ENCODE measurements around the gene PTH2R. TPM values are rescaled to one million over a fixed set of nuclear protein-coding genes. Genes with fewer than 3 reads are reported as not detected.

PTH2R gene
- total RNA-seq, 1 experiment from 2014 or later, result 0.48 TPM

DNA sequence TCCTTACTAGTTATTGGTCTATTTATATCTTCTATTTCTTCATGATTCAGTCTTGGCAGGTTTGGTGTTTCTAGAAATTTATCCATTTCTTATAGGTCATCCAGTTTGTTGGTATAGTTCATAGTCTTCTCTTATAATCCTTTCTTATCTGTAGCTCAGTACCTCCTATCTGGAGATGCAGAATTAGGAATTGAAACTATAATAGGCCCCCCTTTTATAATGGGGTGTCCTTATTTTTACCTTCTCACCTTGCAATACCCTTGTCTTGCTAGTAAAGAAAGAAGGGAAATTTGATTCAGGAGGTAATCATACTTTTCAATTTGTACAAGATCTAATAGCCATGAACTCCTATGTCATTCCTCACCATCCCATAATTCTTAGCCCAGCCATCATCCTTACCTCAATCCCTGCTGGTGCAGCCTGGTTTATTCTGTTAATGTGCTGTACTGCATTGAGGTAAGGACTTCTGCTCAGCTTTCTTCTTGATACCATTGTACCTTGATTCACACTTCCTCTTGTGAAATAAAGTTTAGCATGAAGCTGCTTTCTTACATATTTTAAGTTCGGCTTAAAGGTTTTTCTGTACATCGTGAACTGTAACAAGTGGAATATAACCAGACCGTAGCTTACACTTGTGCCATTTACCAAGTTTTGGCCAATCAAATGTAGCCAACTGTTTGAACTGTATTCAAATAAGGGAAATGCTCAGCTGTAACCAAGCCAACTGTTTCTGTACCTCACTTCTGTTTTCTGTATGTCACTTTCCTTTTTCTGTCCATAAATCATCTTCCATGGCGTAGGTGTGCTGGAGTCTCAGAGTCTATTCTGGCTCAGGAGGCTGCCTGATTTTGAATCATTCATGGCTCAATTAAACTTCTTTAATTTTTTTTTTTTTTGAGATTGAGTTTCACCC lies 40.1 kb upstream of the PTH2R start (continued):
- TF ChIP-seq ZNF232 (CRISPR knock-in tag; IDR thresholded peaks at IDR 0.05), result no peak

DNA sequence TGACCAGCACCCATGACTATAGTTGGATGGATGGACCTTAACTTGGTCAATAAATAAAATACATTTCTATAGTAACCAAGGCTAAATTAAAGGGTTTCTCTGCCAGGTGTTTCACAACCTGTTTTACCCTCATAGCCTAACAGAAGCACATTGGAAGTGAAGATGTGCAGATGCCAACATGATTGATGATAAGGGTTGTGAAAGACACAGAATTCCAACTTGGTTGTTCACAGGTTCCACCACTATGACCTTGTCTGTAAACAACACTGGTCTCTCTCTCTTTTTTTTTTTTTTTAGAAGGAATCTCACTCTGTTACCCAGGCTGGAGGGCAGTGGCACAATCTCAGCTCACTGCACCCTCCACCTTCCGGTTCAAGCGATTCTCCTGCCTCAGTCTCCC lies 37.5 kb upstream of the PTH2R start:
- DNase-seq (ENCODE audit: low spot score) (no peak), ATAC-seq (no peak)
- TF ChIP-seq CREM (CRISPR knock-in tag; IDR thresholded peaks at IDR 0.05), result no peak
- TF ChIP-seq, protein P1, sequence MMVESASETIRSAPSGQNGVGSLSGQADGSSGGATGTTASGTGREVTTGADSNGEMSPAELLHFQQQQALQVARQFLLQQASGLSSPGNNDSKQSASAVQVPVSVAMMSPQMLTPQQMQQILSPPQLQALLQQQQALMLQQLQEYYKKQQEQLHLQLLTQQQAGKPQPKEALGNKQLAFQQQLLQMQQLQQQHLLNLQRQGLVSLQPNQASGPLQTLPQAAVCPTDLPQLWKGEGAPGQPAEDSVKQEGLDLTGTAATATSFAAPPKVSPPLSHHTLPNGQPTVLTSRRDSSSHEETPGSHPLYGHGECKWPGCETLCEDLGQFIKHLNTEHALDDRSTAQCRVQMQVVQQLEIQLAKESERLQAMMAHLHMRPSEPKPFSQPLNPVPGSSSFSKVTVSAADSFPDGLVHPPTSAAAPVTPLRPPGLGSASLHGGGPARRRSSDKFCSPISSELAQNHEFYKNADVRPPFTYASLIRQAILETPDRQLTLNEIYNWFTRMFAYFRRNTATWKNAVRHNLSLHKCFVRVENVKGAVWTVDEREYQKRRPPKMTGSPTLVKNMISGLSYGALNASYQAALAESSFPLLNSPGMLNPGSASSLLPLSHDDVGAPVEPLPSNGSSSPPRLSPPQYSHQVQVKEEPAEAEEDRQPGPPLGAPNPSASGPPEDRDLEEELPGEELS (CRISPR knock-in tag; IDR thresholded peaks at IDR 0.05), result no peak
- TF ChIP-seq, protein P2, sequence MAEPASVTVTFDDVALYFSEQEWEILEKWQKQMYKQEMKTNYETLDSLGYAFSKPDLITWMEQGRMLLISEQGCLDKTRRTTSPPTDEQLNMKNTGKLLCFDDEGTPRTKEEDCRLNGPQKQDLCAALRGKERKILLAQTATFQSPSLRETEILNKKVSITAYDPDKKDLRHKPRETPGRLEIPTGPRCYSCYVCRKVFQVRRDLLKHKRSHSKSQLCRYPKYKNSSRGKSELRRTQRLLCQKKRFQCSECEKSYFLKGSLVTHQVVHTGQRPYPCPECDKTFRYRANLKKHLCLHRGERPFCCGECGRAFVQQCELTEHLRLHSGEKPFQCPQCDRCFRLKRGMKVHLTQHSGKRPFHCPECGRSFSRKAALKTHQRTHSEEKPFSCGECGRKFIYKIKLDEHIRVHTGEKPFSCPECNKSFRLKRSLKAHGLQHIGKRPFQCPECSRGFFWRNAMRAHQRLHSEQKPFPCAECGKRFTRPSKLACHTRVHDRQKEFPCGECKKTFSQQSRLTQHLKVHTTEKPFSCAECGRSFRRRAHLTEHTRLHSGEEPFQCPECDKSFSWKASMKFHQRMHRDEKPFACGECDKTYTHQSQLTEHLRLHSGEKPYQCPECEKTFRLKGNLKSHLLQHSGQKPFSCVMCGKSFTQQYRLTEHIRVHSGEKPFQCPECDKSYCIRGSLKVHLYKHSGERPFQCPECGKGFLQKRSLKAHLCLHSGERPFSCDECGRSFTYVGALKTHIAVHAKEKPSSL (CRISPR knock-in tag; conservative IDR thresholded peaks at IDR 0.05), result no peak
- TF ChIP-seq, protein P3, sequence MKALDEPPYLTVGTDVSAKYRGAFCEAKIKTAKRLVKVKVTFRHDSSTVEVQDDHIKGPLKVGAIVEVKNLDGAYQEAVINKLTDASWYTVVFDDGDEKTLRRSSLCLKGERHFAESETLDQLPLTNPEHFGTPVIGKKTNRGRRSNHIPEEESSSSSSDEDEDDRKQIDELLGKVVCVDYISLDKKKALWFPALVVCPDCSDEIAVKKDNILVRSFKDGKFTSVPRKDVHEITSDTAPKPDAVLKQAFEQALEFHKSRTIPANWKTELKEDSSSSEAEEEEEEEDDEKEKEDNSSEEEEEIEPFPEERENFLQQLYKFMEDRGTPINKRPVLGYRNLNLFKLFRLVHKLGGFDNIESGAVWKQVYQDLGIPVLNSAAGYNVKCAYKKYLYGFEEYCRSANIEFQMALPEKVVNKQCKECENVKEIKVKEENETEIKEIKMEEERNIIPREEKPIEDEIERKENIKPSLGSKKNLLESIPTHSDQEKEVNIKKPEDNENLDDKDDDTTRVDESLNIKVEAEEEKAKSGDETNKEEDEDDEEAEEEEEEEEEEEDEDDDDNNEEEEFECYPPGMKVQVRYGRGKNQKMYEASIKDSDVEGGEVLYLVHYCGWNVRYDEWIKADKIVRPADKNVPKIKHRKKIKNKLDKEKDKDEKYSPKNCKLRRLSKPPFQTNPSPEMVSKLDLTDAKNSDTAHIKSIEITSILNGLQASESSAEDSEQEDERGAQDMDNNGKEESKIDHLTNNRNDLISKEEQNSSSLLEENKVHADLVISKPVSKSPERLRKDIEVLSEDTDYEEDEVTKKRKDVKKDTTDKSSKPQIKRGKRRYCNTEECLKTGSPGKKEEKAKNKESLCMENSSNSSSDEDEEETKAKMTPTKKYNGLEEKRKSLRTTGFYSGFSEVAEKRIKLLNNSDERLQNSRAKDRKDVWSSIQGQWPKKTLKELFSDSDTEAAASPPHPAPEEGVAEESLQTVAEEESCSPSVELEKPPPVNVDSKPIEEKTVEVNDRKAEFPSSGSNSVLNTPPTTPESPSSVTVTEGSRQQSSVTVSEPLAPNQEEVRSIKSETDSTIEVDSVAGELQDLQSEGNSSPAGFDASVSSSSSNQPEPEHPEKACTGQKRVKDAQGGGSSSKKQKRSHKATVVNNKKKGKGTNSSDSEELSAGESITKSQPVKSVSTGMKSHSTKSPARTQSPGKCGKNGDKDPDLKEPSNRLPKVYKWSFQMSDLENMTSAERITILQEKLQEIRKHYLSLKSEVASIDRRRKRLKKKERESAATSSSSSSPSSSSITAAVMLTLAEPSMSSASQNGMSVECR (CRISPR knock-in tag; IDR thresholded peaks at IDR 0.05; ENCODE audit: borderline replicate concordance), result no peak
- peaks cover 23% of the 10 kb centered on the region for H3K9me3 Mint-ChIP-seq
- no peak overlapping the region for H3K4me3 Mint-ChIP-seq
- peaks cover 13% of the 10 kb centered on the region for H3K36me3 Mint-ChIP-seq
- H3K27ac Mint-ChIP-seq, result no peak overlapping the region
- no peaks in the 10 kb centered on the region; the same call in 1 of the 2 replicates for H3K27me3 Mint-ChIP-seq (ENCODE audit: low read depth)
- ChIA-PET POLR2A (no interaction called here), CTCF (no interaction called here)
- peaks cover under 1% of the 10 kb centered on the region; the same call in 1 of the 2 replicates for H3K4me1 Mint-ChIP-seq

DNA sequence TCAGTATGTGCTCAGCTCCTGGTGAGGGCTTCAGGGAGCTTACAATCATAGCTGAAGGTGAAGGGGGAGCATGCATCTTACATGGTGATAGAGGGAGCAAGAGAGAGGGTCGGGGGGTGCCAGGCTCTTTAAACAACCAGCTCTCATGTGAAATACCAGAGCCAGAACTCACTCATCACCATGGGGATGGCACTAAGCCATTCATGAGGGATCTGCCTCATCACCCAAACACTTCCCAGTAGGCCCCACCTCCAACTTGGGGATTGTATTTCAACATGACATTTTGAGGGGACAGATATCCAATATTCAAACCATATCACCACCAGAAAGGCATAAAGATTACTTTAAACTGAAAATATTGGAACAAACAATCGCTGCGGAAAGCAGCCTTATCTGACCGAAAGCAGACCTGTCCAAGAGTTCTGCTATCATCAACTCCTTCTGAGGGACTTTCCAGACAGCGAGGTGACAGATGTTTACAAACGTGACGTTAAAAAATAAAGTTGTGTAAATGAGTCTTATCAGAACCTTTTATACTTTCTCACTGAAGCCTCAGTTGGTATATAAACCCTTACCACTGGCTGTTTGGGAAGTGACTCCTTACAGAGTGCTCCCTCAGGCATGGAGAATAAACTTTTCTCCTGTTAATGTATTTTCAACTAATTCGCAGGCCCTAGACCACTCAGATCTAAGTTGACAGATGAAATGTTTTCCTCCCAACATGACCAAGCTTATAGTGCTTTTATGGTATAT lies 35.5 kb upstream of the PTH2R start:
- no peak for TF ChIP-seq ZNF671 (CRISPR knock-in tag; IDR thresholded peaks at IDR 0.05)
- TF ChIP-seq, protein P4, sequence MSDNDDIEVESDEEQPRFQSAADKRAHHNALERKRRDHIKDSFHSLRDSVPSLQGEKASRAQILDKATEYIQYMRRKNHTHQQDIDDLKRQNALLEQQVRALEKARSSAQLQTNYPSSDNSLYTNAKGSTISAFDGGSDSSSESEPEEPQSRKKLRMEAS (CRISPR knock-in tag; IDR thresholded peaks at IDR 0.05), result no peak
- no peak for TF ChIP-seq PRRX2 (CRISPR knock-in tag; IDR thresholded peaks at IDR 0.05)
- TF ChIP-seq TCF7 (CRISPR knock-in tag; IDR thresholded peaks at IDR 0.05; ENCODE audit: low read depth), result no peak
- no peak for TF ChIP-seq FOXJ3 (CRISPR knock-in tag; IDR thresholded peaks at IDR 0.05; ENCODE audit: borderline replicate concordance)
- TF ChIP-seq MXD4 (CRISPR knock-in tag; IDR thresholded peaks at IDR 0.05; ENCODE audit: borderline replicate concordance), result no peak
- no peak for TF ChIP-seq ZNF317 (CRISPR knock-in tag; IDR thresholded peaks at IDR 0.05; ENCODE audit: borderline replicate concordance, low read depth)
- TF ChIP-seq CREB1 (CRISPR knock-in tag; IDR thresholded peaks at IDR 0.05), result no peak
- TF ChIP-seq NR3C1 (CRISPR knock-in tag; conservative IDR thresholded peaks at IDR 0.05; ENCODE audit: low read depth), result no peak
- TF ChIP-seq SMAD3 (CRISPR knock-in tag; IDR thresholded peaks at IDR 0.05; ENCODE audit: borderline replicate concordance), result no peak
- TF ChIP-seq, protein P5, sequence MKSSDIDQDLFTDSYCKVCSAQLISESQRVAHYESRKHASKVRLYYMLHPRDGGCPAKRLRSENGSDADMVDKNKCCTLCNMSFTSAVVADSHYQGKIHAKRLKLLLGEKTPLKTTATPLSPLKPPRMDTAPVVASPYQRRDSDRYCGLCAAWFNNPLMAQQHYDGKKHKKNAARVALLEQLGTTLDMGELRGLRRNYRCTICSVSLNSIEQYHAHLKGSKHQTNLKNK (CRISPR knock-in tag; IDR thresholded peaks at IDR 0.05), result no peak
- no peak for ATAC-seq

More for the DNA sequence above, 35.5 kb upstream of the PTH2R start:
- ChIA-PET POLR2A (no interaction called here), CTCF (no interaction called here)
- Mint-ChIP-seq H3K9me3 (peaks cover 7% of the 10 kb centered on the region), H3K4me1 (peaks cover 17% of the 10 kb centered on the region), H3K27me3 (ENCODE audit: low read depth) (no peaks in the 10 kb centered on the region; the same call in 1 of the 2 replicates), H3K36me3 (no peaks in the 10 kb centered on the region), H3K4me3 (no peak overlapping the region), H3K27ac (no peak overlapping the region)
- no peak for DNase-seq (ENCODE audit: low spot score)
